GM12872 (cell line): Measurements from ENCODE around the gene TNPO3.

Source experiments
- CTCF ChIP-seq: IDR thresholded peaks from 3 replicates; pipeline ENCODE4 v1.5.1; 2011; ENCODE audit warnings: low read depth, mild to moderate bottlenecking, low read length, moderate library complexity; ENCODE audit not compliant: insufficient read depth

TNPO3 gene

DNA sequence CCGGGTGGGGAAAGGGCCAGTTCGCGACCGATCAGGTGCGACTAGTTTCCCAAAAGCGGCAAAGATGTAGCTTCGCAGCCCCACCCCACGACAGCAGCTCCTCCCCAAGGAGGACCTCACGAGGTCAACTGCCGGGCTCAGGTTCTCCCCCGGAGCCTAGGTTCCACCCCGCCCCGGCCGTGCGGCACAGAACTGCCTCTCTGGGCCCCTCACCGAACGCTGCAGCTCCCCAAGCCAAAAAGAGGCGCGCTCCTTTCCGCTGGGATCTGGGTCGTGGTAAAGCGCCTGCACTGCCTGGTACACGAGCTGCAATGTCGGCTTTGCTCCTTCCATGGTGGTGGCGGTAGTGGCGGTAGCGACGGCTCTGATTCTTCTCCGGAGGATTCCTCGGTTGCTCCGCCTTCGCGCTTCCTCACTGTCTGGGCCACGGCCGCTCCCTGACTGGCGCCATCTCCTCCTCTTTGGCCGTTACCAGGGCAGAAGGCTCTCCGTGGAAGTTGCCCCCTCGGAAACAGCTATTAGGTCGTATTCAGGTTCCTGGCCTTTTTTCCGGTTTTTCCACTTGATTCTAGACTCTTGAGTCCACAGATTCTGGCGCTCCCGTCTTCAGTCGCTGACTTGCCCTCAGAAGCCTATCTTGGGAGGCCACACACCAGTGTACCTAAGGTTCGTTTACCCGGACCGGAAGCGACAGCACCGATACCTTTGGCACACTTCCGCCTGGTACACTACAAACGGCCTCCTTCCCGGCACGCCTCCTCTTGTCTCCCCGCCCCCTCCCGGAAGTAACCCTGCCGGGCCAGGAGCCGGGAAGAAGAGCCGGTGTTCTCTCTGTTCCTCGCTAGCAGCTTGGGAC, at the start of gene TNPO3:
Gene TNPO3 (minus strand): TSS at position 674 of the 856 bp plus-strand sequence. CDS start 341 bp downstream, at position 333.
- TF ChIP-seq CTCF = 0 out of 3 replicates have a peak, but pooled peaks have one; percentile 19

DNA sequence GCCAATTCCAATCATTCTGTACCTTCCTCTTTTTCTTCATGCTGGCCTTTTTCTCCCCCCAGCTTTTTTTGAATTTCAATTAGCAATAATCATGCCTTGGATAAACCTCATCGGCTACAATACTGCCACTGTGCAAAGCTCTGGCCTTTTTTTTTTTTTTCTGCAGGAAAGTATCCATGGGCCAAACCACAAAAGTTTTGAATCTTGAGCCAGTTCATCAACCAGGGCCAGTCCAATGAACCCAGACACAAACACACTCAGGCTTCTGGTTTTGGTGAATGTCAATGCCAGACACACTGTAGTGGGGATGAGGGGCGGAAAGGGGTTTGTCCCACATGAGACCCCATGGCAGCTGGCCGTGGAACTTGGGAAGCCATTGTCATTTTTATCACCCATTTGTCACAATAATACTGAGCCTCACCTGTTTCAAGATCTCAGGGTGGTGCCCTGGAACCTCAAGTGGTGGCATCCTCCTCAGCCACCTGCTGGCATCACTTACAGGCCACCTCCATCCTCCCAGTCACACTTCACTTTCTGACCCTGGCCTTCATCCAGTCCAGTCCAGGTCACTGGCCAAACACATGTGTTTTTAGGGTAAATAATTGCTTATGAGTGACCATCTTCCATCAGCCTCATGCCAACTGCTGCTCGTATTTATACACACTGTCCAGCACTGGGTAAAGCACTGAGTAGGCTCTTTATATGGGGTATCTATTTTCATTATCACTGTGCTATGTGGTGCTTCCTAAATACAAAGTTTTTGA, 48.8 kb upstream of the TNPO3 start:
- TF ChIP-seq CTCF = no peak

- no peak for TF ChIP-seq CTCF
Measured at GRCh38 chr7:129101746-129102145, 46.8 kb upstream of the TNPO3 start.

DNA sequence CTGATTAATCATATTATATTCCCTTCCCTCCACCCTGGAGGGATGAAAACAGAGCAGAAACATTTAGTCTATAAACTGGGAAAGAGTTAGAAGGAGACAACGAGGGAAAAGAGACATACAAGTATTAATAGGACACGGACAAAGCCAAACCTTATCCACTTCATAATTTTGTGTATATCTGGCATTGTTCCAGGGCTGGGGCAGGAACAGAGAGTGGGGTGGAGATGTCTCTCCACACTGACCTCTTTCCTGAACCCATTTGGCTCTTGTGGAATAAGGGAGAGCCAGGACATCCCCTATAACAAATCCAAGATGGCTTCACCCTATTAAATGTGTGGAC, 45.9 kb upstream of the TNPO3 start:
- no peak for TF ChIP-seq CTCF

DNA sequence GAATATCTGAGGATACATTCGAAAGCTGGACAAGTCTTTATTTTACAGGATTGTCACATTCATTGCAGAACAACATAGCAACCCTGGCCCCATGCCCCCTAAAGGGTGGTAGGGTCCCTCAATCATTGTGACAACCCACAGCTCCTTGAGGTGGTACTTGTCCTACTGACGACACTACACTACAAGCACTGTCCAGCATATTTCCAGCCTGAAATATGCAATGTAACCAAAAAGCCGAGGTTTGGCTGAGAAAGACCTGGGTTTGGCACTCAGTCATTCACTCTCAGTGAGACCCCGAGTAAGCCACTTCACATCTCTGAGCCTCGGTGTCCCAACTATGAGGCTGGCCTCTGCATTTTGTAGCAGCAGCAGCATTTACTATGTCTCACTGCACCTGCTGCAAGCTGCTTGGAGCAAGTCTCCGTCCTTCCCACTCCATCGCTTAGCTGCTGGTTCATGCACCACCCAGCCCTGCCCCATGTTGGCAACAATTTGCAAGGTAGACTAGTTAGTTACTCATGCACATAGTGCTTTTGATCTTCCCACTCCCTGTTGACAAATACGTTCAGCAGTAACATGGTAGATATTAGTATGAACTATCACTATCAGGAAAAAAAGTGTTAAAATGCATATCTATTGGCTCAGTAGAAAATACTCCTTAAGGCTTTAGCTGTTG, 43.6 kb upstream of the TNPO3 start:
- no peak for TF ChIP-seq CTCF

GRCh38 chr7:129095258-129095657, 40.3 kb upstream of the TNPO3 start:
- no peak for TF ChIP-seq CTCF

DNA sequence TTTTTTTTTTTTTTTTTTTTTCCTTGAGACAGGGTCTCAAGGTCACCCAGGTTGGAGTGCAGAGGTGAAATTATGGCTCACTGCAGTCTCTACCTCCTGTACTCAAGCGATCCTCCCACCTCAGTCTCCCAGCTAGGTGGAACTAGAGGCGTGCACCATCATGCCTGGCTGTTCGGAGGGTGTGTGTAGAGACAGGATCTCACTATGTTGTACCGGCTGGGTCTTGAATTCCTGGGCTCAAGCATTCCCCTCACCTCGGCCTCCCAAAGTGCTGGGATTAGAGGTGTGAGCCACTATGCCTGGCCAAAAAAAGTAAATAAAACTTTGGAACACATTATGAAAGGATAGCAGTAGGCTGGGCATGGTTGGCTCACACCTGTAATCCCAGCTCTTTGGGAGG, 39.6 kb upstream of the TNPO3 start:
- no peak for TF ChIP-seq CTCF
